Brain pericyte (primary cell): ENCODE measurements around the gene VPS54.

Source experiments
- DNase-seq: peaks from one replicate; pipeline ENCODE4 v3.0.0-alpha.2; 2012; ENCODE audit warnings: low read depth, low spot score

VPS54 gene

GRCh38 chr2:63903003-63903402 is 116.2 kb downstream of the VPS54 start:
- DNase-seq = no peak

GRCh38 chr2:63902149-63902548 is 117.1 kb downstream of the VPS54 start:
- no peak for DNase-seq

GRCh38 chr2:63899639-63900038 is 119.6 kb downstream of the VPS54 start:
- DNase-seq = no peak

GRCh38 chr2:63898839-63899238 is 120.4 kb downstream of the VPS54 start:
- DNase-seq = no peak

GRCh38 chr2:63894167-63894566 is 125.1 kb downstream of the VPS54 start:
- no peak for DNase-seq

- DNase-seq = no peak
Measured at GRCh38 chr2:63893163-63893562, 126.1 kb downstream of the VPS54 start.

GRCh38 chr2:63891488-63892030 is 127.7 kb downstream of the VPS54 start:
- DNase-seq = no peak

- DNase-seq = no peak
Measured at GRCh38 chr2:63890678-63891077, 128.6 kb downstream of the VPS54 start.

- no peak for DNase-seq
Measured at GRCh38 chr2:63888490-63889402, 130.5 kb downstream of the VPS54 start.

GRCh38 chr2:63888053-63888452 is 131.2 kb downstream of the VPS54 start:
- DNase-seq = no peak

- DNase-seq = no peak
Measured at GRCh38 chr2:63886445-63886844, 132.8 kb downstream of the VPS54 start.

GRCh38 chr2:63882395-63883105 is 136.7 kb downstream of the VPS54 start:
- DNase-seq = no peak

GRCh38 chr2:63881205-63881604 is 138.0 kb downstream of the VPS54 start:
- no peak for DNase-seq

- DNase-seq = no peak
Measured at GRCh38 chr2:63880625-63881024, 138.6 kb downstream of the VPS54 start.

- DNase-seq = no peak
Measured at GRCh38 chr2:63879876-63880433, 139.3 kb downstream of the VPS54 start.

- no peak for DNase-seq
Measured at GRCh38 chr2:63878486-63878885, 140.7 kb downstream of the VPS54 start.

GRCh38 chr2:63876311-63876710 is 142.9 kb downstream of the VPS54 start:
- DNase-seq = no peak

- no peak for DNase-seq
Measured at GRCh38 chr2:63875559-63876245, 143.5 kb downstream of the VPS54 start.

GRCh38 chr2:63875131-63875527 is 144.1 kb downstream of the VPS54 start:
- DNase-seq = no peak

GRCh38 chr2:63874204-63875130 is 144.8 kb downstream of the VPS54 start:
- DNase-seq = no peak
